SU-DHL-6 (cell line): ENCODE data around the gene UNG.

Experiments
- H2AFZ ChIP-seq: fragments of 200-600 bp; sonication (generic); 2 replicates; pipeline ENCODE4 v1.6.1; 2014; ENCODE audit warnings: low read depth, mild to moderate bottlenecking, moderate library complexity, mixed read lengths, antibody characterized with exemption, low read length; ENCODE audit not compliant: severe bottlenecking
- H3F3A ChIP-seq: fragments of 200-600 bp; shearing (Covaris generic); 2 replicates; pipeline ENCODE4 v1.6.0; 2016; ENCODE audit warnings: antibody characterized with exemption, mild to moderate bottlenecking; ENCODE audit not compliant: insufficient read depth
- H3K27ac ChIP-seq: fragments of 200-600 bp; sonication (generic); 2 replicates; pipeline ENCODE4 v1.5.1; 2016; ENCODE audit warnings: low read depth, mild to moderate bottlenecking, low read length, moderate library complexity, mixed read lengths
- H3K27me3 ChIP-seq: fragments of 200-600 bp; sonication (generic), shearing (Covaris generic); 2 replicates; pipeline ENCODE4 v1.6.0; 2014; ENCODE audit warnings: mild to moderate bottlenecking, low read length
- H3K36me3 ChIP-seq: fragments of 200-600 bp; sonication (generic); 2 replicates; pipeline ENCODE4 v1.6.1; 2014; ENCODE audit warnings: mild to moderate bottlenecking, low read length, mixed read lengths
- H3K4me2 ChIP-seq: fragments of 300-600, 200-600 bp; shearing (Covaris generic), sonication (generic); 2 replicates; pipeline ENCODE4 v1.6.0; 2014; ENCODE audit warnings: low read length, low read depth, mild to moderate bottlenecking; ENCODE audit not compliant: poor library complexity, severe bottlenecking
- H3K4me3 ChIP-seq: fragments of 200-600 bp; sonication (generic); 2 replicates; pipeline ENCODE4 v1.5.1; 2014; ENCODE audit warnings: antibody characterized with exemption, low read length, mild to moderate bottlenecking, mixed read lengths; ENCODE audit not compliant: insufficient read depth, poor library complexity, severe bottlenecking
- H3K79me2 ChIP-seq: fragments of 200-600 bp; sonication (generic); 2 replicates; pipeline ENCODE4 v1.6.1; 2014; ENCODE audit warnings: mild to moderate bottlenecking, low read length, moderate library complexity; ENCODE audit not compliant: insufficient read depth
- H3K9ac ChIP-seq: fragments of 200-600 bp; sonication (generic); 2 replicates; pipeline ENCODE4 v1.7.0; 2014; ENCODE audit warnings: mild to moderate bottlenecking, low read length
- H3K9me2 ChIP-seq: fragments of 200-600 bp; sonication (generic); replicated peaks from 2 replicates; pipeline ENCODE4 v1.6.1; 2014; ENCODE audit warnings: low read length; ENCODE audit not compliant: insufficient read depth
- H3K9me3 ChIP-seq: fragments of 200-600 bp; sonication (generic); 2 replicates; pipeline ENCODE4 v1.6.1; 2014; ENCODE audit warnings: low read length, mixed read lengths; ENCODE audit not compliant: insufficient read depth
- H4K20me1 ChIP-seq: fragments of 200-600 bp; sonication (generic); 2 replicates; pipeline ENCODE4 v1.6.1; 2014; ENCODE audit warnings: low read depth, mild to moderate bottlenecking, antibody characterized with exemption, low read length, moderate library complexity, mixed read lengths
- EZH2phosphoT487 ChIP-seq: fragments of 200-600 bp; sonication (generic), shearing (Covaris generic); conservative IDR thresholded peaks from 2 replicates; pipeline ENCODE4 v1.6.1; 2018; ENCODE audit warnings: mild to moderate bottlenecking, antibody characterized with exemption, low read length, moderate library complexity, mixed read lengths
- TF ChIP-seq, protein P1 (sequence below): fragments of 200-600 bp; sonication (generic); IDR thresholded peaks from one replicate; pipeline ENCODE4 v1.5.1; 2017; ENCODE audit warnings: antibody characterized with exemption, mild to moderate bottlenecking, low read length, moderate library complexity; ENCODE audit not compliant: insufficient read depth, poor library complexity, severe bottlenecking

UNG gene

DNA sequence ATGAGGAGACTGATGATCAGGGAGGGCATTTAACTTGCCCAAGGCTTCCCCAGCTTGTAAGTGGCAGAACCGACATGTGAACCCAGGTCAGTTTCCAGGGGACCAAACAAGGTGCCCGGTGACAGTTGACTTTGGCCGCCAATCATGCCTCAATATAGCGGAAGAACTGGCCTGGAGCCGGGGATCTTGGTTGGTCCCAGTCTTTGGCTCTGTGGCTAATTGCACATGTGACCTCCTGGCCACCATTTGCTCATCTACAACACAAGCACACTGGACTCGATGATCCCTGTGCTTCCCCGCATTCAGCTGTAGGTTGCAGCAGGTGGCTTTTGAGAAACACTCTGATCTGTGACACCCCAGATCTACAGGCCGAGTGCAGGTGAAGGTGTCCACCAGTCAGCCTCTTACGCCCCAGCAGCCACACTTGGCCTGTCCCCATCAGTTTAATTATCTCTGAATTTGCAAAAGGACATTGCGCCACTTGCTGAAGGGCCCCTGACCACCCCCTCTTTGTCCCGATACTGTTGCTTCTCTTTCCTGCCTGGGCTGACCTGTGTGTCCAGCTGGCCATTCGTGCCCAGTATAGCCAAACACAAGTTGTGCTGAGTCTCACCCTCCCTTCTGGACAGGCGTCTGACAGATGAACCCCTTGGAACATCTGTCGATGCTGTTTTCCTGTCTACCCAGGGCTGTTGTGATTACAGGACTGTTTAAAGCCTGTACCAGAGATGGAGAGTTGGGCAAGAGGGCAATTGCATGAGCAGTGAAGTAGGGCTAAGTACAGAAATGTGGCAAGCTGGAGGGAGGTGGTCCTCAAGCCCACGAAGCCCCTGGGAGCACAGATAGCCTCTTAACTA is 33.1 kb downstream of the UNG start:
- no peak overlapping the region for H3K9ac ChIP-seq
- TF ChIP-seq, protein P1, sequence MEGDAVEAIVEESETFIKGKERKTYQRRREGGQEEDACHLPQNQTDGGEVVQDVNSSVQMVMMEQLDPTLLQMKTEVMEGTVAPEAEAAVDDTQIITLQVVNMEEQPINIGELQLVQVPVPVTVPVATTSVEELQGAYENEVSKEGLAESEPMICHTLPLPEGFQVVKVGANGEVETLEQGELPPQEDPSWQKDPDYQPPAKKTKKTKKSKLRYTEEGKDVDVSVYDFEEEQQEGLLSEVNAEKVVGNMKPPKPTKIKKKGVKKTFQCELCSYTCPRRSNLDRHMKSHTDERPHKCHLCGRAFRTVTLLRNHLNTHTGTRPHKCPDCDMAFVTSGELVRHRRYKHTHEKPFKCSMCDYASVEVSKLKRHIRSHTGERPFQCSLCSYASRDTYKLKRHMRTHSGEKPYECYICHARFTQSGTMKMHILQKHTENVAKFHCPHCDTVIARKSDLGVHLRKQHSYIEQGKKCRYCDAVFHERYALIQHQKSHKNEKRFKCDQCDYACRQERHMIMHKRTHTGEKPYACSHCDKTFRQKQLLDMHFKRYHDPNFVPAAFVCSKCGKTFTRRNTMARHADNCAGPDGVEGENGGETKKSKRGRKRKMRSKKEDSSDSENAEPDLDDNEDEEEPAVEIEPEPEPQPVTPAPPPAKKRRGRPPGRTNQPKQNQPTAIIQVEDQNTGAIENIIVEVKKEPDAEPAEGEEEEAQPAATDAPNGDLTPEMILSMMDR: no peak
- no peak for TF ChIP-seq EZH2phosphoT487
- H3K79me2 ChIP-seq: no peaks in the 10 kb centered on the region
- H2AFZ ChIP-seq: no peak overlapping the region
- H3K9me3 ChIP-seq: no peaks in the 10 kb centered on the region
- no peaks in the 10 kb centered on the region for H3K36me3 ChIP-seq
- no peaks in the 10 kb centered on the region for H3F3A ChIP-seq
- H3K9me2 ChIP-seq: no peaks in the 10 kb centered on the region
- no peak overlapping the region for H3K4me3 ChIP-seq
- no peak overlapping the region for H3K27ac ChIP-seq
- H3K4me2 ChIP-seq: no peak overlapping the region
- H4K20me1 ChIP-seq: no peaks in the 10 kb centered on the region
- no peaks in the 10 kb centered on the region for H3K27me3 ChIP-seq

DNA sequence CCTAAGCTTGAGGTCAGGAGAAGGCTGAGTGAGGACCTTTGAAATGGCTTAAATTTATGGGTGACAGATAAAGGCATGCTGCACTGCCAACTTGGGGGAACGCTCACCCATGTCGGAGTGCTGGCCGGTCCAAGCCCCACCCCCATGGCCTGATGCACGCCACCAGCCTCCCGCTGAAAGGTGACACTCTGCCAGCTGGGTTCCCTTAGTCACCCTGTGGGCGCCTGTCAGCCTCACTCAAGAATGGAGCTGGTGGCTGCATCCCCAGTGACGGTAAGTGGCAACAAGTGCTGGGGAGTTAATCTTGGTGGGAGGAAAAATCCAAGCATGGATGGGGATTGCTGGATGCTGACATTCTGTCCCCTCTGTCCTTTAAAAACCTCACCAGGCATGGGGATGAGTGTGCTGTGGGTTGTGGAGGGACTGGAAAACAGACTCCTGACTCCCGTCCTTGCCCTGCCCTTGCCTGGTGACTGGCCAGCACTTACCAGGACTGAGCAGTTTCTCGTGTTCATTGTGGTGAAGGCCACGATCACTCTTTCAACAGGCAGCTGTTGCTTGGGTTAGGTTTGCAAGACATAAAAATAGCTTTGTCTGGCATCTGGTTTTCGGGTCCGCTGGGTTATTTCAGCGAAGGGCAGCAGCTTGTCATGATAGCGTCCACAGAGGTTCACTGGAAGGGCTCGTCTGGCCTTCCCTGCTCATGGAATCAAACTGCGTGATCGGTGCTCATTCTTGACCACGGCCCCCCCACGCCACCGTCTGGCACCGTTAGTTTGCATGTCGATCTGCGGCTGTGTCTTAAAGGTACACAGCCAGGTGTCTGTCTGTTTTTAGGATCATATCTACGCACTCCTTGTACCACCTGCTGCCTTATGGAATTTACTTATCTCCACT is 34.0 kb downstream of the UNG start:
- no peaks in the 10 kb centered on the region for H3K9me2 ChIP-seq
- peak overlapping the region; percentile 15 for H2AFZ ChIP-seq
- H3K27me3 ChIP-seq: no peaks in the 10 kb centered on the region

DNA sequence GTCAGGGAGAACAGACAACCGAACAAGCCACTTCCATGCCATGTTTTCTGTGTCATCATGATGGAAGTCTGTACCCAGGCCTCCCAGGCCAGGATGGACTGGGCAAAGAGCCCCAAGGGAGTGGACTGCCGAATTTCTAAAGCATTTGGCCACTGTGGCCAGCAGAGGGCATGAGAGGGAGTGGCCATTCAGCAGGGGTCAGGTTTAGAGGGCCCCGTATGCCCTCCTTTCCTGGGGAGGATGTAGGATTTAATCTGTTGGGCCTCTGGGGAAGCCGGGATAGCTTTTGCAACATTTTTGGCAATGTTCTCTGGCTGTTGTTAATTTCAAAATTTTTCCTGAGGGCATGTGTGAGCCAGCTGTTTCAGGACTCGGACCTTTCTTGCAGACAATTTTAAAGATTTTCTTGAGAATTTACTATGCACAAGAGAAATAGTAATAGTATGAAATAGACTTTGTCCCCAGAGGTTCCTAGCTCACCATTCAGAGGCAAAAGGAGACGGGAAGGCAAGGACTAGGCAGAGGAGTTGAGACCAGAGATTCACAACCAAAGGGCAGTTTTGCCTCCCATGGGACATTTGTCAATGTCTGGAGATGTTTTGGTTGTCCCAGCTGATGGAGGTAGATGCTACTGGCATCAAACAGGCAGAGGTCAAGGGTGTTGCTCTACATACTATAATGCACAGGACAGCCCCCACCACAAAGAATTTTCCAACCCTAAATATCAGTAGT is 37.0 kb downstream of the UNG start:
- no peak overlapping the region for H3K4me3 ChIP-seq
- no peaks in the 10 kb centered on the region for H3K9me3 ChIP-seq
- no peak overlapping the region for H3K9ac ChIP-seq
- no peaks in the 10 kb centered on the region for H3K9me2 ChIP-seq
- no peaks in the 10 kb centered on the region for H3F3A ChIP-seq
- no peaks in the 10 kb centered on the region for H3K27me3 ChIP-seq
- no peaks in the 10 kb centered on the region for H3K79me2 ChIP-seq
- no peaks in the 10 kb centered on the region for H3K36me3 ChIP-seq
- no peak overlapping the region for H3K27ac ChIP-seq
- H3K4me2 ChIP-seq: no peak overlapping the region
- TF ChIP-seq, protein P1: peak; percentile 14
- no peak for TF ChIP-seq EZH2phosphoT487
- no peaks in the 10 kb centered on the region for H4K20me1 ChIP-seq
- no peak overlapping the region for H2AFZ ChIP-seq

More for the DNA sequence above, 34.0 kb downstream of the UNG start:
- Histone ChIP-seq H3K4me3 (no peak overlapping the region), H3K27ac (no peak overlapping the region), H3F3A (no peaks in the 10 kb centered on the region), H3K9ac (peak overlapping the region; percentile 6; the same call in 1 of the 2 replicates), H3K79me2 (no peaks in the 10 kb centered on the region), H3K4me2 (peak overlapping the region; percentile 24), H3K36me3 (no peaks in the 10 kb centered on the region), H3K9me3 (no peaks in the 10 kb centered on the region), H4K20me1 (no peaks in the 10 kb centered on the region)
- TF ChIP-seq, protein P1: no peak
- no peak for TF ChIP-seq EZH2phosphoT487
